Activated CD8-positive, alpha-beta memory T cell treated with anti-CD3 and anti-CD28 coated beads for 36 hours (primary cell): Measurements from ENCODE around the gene STK11. TPM values are rescaled to one million over a fixed set of nuclear protein-coding genes. Genes with fewer than 3 reads are reported as not detected.

ENCODE experiments used
- CTCF ChIA-PET: fragments of 350-600 bp; sonication (Branson Sonifier 250); formaldehyde crosslinking; loops from one replicate; lab custom pipeline; 2021; ENCODE audit warnings: antibody characterized with exemption; lab: Charles Lee
- POLR2A ChIA-PET: fragments of 350-600 bp; sonication (Branson Sonifier 250); formaldehyde crosslinking; loops from one replicate; lab custom pipeline; 2021; ENCODE audit warnings: antibody characterized with exemption; lab: Charles Lee
- total RNA-seq, 2 experiments: library from RNA; stranded (reverse); gene quantifications; one replicate each; pipeline ENCODE4 v1.2.3, GENCODE V29; 2021

Gene STK11
- total RNA-seq, 2 experiments from 2014 or later = 58.7 to 62.5 TPM

GRCh38 chr19:1240925-1241324 lies 35.3 kb downstream of the STK11 start:
- ChIA-PET CTCF (interaction anchor here (0.6 to 7.5 kb wide), 9 partner anchors 19 to 257 kb away, joined by 3 to 373 read pairs (median 3); partner anchors contain the start of genes CIRBP and WDR18), POLR2A (interaction anchor here (0.9 to 1.6 kb wide), 6 partner anchors 20 to 220 kb away, joined by 3 to 15 read pairs (median 4); partner anchors contain the start of genes CIRBP and RNU6-2)

GRCh38 chr19:1241417-1242095 lies 36.0 kb downstream of the STK11 start, which contains the start of gene ATP5F1D:
Gene ATP5F1D (plus strand): TSS chr19:1241751. CDS start chr19:1241851, 100 bp downstream.
- ChIA-PET POLR2A (interaction anchor here (0.6 to 1.6 kb wide), 8 partner anchors 10 to 317 kb away, joined by 3 to 15 read pairs (median 4); partner anchors contain the start of genes CIRBP and RNU6-2), CTCF (interaction anchor here (0.6 to 7.5 kb wide), 8 partner anchors 19 to 259 kb away, joined by 3 to 373 read pairs (median 4); partner anchors contain the start of genes CIRBP and WDR18)

- POLR2A ChIA-PET = interaction anchor here (1.1 to 3.3 kb wide), 7 partner anchors 9 to 260 kb away, joined by 4 to 47 read pairs (median 5); partner anchors contain the start of genes CIRBP and WDR18
These were observed 38.5 kb downstream of the STK11 start for GRCh38 chr19:1243768-1244692.

GRCh38 chr19:1244693-1245451 lies 39.3 kb downstream of the STK11 start:
- ChIA-PET CTCF (interaction anchor here (0.6 to 7.5 kb wide), 32 partner anchors 16 to 329 kb away, joined by 3 to 373 read pairs (median 4); partner anchors contain the start of genes CIRBP, FAM174C and WDR18), POLR2A (interaction anchor here (0.6 to 3.3 kb wide), 8 partner anchors 8 to 261 kb away, joined by 3 to 47 read pairs (median 5); partner anchors contain the start of genes CIRBP and WDR18)

More at GRCh38 chr19:1243768-1244692, 38.5 kb downstream of the STK11 start:
- CTCF ChIA-PET = interaction anchor here (0.6 to 7.5 kb wide), 37 partner anchors 12 to 328 kb away, joined by 3 to 373 read pairs (median 4); partner anchors contain the start of genes CIRBP, FAM174C and WDR18

GRCh38 chr19:1245494-1246264 lies 40.1 kb downstream of the STK11 start:
- CTCF ChIA-PET = interaction anchor here (1.8 to 7.5 kb wide), 4 partner anchors 16 to 219 kb away, joined by 4 to 373 read pairs (median 18); partner anchors contain the start of gene CIRBP
- POLR2A ChIA-PET = interaction anchor here (0.6 to 3.3 kb wide), 3 partner anchors 16 to 232 kb away, joined by 3 to 38 read pairs (median 4); partner anchors contain the start of gene CIRBP

- POLR2A ChIA-PET = interaction anchor here (0.7 to 3.3 kb wide), 2 partner anchors 19 to 23 kb away, joined by 3 to 38 read pairs; partner anchors contain the start of gene CIRBP
- CTCF ChIA-PET = interaction anchor here (0.6 to 7.5 kb wide), 3 partner anchors 15 to 171 kb away, joined by 3 to 373 read pairs (median 4); partner anchors contain the start of gene CIRBP
These were observed 40.9 kb downstream of the STK11 start for GRCh38 chr19:1246265-1247087.

- CTCF ChIA-PET = interaction anchor here (7.5 kb wide), 1 partner anchor 14 kb away, joined by 373 read pairs; the partner anchor contains the start of gene CIRBP
- POLR2A ChIA-PET = interaction anchor here (0.6 kb wide), 1 partner anchor 19 kb away, joined by 3 read pairs; no protein-coding TSS in a partner anchor
These were observed 42.2 kb downstream of the STK11 start for GRCh38 chr19:1247748-1248138.

- POLR2A ChIA-PET = interaction anchor here (1.0 kb wide), 2 partner anchors 18 to 21 kb away, joined by 3 to 5 read pairs; partner anchors contain the start of gene CIRBP
- CTCF ChIA-PET = no interaction called here
These were observed 42.7 kb downstream of the STK11 start, which contains the start of gene MIDN for GRCh38 chr19:1248139-1248785. Gene MIDN (plus strand): TSS chr19:1248583. CDS start chr19:1250297, 1,714 bp downstream.

- CTCF ChIA-PET = interaction anchor here (0.6 kb wide), 1 partner anchor 18 kb away, joined by 3 read pairs; no protein-coding TSS in a partner anchor
- POLR2A ChIA-PET = interaction anchor here (1.0 kb wide), 2 partner anchors 18 to 20 kb away, joined by 3 to 5 read pairs; partner anchors contain the start of gene CIRBP
These were observed 43.3 kb downstream of the STK11 start for GRCh38 chr19:1248786-1249297.

GRCh38 chr19:1249298-1249989 lies 43.9 kb downstream of the STK11 start:
- ChIA-PET CTCF (interaction anchor here (0.6 kb wide), 1 partner anchor 17 kb away, joined by 3 read pairs; no protein-coding TSS in a partner anchor), POLR2A (interaction anchor here (0.7 to 1.0 kb wide), 4 partner anchors 10 to 20 kb away, joined by 3 to 5 read pairs (median 4); partner anchors contain the start of gene CIRBP)

- POLR2A ChIA-PET = interaction anchor here (0.7 to 0.9 kb wide), 2 partner anchors 10 to 19 kb away, joined by 3 to 4 read pairs; partner anchors contain the start of gene CIRBP
- CTCF ChIA-PET = no interaction called here
These were observed 44.4 kb downstream of the STK11 start for GRCh38 chr19:1249990-1250436.

GRCh38 chr19:1250437-1251260 lies 45.1 kb downstream of the STK11 start:
- ChIA-PET CTCF (interaction anchor here (6.5 kb wide), 1 partner anchor 17 kb away, joined by 76 read pairs; the partner anchor contains the start of gene CIRBP), POLR2A (interaction anchor here (0.7 to 3.1 kb wide), 4 partner anchors 9 to 19 kb away, joined by 3 to 17 read pairs (median 4); partner anchors contain the start of gene CIRBP)
